HK-2 (cell line): Measurements from ENCODE around the gene SLC25A33.

ENCODE experiments used
- DNase-seq: peaks from one replicate; pipeline ENCODE4 v3.0.0-alpha.2; 2018; ENCODE audit not compliant: unreplicated experiment

The SLC25A33 gene

DNA sequence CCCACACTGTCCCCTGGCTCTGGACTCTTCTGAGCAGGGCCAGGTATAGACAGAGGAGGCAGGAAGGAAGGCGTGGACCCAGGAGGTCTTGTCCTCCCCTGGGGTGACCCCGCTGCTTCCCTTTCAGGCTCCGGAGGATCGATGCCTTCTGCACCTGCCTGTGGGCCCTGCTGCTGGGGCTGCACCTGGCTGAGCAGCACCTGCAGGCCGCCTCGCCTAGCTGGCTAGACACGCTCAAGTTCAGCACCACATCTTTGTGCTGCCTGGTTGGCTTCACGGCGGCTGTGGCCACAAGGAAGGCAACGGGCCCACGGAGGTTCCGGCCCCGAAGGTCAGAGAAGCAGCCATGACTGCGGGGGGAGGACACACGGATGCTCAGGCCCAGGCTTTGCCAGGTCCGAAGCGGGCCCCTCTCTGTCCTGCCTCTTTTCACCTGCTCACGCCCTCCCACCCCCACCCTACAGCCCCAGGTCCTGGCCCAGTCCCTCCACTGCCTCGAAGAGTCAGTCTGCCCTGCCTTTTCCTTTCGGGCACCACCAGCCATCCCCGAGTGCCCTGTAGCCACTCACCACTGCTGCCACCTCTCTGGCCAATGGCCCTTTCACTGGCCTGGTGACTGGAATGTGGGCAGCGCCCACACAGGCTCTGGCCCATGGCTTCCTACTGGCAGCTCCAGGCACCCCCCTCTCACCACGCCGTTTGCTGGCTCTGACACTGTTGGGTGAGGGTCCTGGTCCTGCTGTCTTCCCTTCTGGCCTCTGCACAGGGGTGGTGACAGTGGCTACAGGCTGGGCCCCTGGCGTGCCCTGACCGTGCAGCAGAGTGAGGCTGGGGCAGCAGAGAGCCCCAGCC lies 62.9 kb downstream of the SLC25A33 start:
- no peak for DNase-seq

DNA sequence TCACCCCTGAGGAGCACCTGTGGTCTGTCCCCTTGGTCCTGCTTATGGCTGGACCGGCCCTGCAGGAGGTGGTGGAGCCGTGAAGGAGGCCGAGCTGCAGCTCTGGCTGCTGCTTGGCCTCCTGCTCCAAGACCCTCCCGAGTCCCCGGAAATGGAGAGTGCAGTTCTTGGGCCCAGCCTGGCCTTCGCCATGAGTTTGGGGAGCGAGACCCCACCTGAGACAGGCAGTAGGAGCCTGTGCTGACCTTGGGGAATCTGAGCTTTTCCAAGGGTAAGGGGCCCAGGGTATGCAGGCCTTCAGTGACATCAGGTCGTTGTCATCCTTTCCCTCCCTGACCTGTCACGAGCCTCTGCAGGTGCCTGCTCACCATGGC lies 63.5 kb downstream of the SLC25A33 start:
- DNase-seq: no peak

DNA sequence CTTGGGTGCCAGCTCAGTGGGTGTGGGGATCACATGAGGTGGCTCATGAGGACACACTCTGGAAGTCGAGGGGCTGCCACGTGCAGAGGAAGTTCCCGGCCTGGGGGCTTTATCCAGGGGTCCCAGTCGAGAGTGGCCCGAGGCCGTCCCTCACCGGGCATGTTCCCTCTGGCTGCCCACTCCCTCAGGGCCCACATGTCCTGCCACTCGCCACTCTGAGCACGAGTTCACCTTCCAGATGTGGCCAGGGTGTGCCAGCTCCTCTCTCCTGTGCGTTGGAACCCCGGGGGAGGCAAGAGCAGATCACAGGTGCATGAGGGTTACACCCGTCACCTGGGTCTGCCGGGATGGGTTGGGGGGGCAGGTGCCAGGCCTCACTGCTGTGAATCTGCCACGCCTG lies 64.0 kb downstream of the SLC25A33 start:
- DNase-seq: no peak

DNA sequence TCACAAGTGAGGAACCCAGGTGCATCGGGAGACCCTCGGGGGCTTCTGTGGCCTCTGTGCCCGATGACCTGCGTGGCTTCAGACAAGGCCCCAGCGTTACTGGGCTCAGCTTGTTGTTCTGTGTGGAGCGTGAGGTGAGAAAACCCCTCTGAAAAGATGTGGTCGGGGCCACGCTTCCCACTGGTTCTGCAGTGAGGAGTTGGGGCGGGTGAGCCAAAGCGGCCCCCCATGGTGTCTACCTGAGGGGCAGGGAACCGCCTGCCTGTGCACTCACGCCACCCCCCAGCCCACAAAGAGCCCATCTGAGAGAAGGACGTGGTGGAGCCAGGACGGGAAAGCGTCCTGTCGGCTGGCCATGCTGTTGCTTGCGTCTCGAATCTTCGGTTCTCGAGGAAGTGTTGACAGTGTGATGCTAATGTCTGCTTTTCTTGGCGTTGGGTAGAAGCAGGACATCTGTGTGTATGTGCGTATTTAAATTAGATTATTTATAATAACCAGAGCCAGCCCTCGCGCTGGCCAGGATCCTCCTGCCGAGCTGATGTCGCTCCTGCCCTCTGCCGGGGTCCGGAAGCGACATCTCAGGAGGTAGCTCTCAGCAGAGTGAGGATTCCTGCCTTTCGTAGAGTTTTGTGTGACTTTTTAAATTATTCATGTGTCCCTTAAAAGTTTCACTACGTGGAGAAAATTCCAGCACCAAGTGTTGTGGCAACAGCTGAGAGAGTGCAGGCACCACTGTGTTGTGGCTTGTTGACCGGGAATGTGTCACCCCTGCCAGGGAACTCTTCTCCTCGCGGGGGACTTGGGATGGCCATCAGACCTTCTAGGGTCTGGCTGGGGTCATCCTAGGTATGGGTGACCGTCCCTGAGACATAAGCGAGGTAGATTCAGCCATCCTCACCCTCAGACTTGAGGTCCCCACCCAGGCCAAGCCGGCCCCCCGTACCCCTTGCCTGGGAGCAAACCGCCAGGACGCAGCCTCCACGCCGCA lies 64.8 kb downstream of the SLC25A33 start:
- no peak for DNase-seq

DNA sequence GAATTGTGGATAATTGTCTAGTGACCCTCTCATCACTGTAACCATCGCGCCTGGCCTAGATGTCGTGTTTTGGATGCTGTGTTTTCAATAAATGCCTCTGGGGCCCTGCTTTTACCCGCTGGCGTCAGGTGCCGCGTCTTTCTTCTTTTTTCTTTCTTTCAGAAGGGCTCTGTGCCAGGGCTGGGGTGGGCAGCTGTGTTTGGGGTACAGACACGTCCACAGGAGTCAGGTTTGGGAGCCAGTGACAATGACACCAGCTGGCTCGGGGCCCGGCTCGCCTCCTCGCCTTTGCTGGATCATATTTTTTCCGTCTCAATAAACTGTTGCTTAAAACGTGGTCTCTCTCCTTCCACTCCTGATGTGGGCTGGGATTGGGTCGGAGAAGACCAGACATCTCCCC lies 65.6 kb downstream of the SLC25A33 start:
- DNase-seq: no peak

DNA sequence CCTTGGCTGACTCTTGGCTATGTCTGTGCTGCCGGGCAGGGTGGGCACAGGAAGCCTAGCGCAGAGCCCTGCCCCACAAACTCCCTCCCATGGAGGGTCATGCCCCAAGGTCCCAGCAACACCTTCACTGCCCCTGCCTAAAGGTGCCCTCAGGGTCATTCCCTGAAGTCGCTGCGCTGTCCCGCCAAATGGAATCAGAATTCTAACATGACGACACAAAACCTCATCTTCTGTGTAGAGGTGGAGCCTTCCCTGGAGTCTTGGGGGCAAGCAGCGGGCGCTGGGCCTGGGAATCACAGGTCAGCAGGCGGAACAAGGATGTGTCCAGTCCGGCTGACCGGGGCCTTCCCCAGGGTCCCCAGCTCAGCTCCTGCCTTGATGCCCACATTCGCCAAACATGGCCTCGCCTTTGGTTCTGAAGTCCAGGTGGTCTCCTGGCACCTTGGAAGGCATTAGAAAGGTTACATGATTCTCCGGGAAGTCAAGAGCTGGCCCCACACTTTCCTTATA lies 66.7 kb downstream of the SLC25A33 start:
- DNase-seq: no peak

DNA sequence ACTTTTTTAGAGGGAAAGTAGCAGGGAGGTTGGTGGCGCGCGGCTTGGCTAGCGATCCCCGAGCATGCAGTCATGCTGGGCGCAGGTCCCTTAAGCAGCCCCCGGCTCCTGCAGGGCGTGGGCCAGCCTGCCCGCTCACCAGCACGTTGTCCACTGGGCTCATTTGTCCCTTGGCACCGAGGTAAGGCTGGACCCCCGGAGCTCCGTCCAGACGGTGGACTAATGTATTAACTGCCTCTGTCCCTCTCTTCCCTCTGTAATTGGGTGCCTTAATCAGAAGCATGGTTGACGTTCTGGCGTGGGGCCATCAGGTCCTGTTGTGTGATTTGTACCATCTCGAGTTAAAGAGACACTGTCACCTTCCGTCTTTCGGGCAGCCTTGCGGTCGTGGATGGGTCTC lies 67.2 kb downstream of the SLC25A33 start:
- DNase-seq: no peak

DNA sequence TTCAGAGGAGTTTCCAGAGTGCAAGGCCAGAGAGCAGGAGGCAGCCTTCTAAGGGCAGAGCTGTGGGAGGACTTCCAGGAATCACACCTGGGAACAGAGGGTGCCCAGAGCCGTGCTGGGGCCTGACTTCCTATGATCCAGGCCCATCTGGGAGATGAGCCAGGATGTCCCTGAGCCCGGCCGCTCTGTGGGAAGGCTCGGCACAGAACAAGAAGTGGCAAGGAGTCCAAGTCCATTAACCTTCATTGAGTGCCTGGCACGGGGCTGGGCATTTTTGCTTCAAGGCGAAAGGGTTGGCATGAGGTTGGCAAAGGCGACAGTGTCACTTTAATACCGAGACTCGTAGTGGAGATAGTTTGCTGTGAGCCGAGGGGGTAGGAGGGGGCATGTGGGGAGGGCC lies 67.7 kb downstream of the SLC25A33 start:
- DNase-seq: no peak

DNA sequence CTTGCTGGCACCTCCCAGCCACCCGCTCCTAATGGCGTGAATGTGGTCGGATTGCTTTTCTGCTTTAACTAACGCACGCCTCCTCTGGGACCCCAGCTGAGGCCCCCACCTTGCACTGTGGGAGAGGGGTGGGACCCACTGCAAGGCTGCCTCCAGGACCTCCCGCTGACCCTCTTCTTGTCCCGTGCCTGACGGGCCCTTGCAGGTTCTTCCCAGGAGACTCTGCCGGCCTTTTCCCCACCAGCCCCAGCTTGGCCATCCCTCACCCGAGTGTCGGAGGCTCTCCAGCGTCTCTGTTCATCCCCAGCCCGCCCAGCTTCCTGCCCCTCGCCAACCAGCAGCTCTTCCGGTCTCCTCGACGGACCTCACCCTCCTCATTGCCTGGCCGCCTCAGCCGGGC lies 68.1 kb downstream of the SLC25A33 start:
- no peak for DNase-seq

DNA sequence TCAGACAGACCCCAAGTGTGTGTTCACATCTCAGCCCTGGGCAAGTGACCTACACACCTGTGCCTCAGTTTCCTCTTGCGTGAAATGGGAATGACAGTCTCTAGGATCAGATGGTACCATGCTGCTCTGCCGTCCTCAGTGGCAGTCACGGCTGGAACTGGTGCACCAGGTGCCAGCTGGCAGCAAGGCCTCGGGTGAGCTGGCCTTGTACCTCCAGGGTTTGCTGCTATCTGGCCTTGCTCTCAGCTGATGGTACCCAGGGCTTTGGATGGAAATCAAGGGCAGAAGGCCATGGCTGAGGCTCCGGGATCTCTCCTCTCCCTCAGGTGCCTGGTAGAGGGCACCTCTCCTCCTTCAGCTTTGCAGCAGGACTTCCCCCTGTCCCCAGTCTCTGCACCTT lies 70.7 kb downstream of the SLC25A33 start:
- DNase-seq: no peak

DNA sequence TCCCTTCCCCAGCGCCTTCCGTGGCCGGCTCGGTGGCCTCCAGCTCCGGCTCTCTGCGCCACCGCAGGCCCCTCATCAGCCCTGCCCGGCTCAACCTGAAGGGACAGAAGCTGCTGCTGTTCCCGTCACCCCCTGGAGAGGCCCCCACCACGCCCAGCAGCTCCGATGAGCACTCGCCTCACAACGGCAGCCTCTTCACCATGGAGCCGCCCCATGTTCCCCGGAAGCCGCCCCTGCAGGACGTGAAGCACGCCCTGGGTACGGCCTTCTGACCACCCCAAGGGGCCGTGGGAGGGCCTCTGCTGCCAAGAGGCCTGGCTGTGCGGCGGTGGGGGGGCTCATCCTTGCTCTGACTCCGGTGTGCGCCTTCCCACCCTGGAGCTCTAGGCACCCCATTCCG lies 71.3 kb downstream of the SLC25A33 start:
- DNase-seq: no peak

DNA sequence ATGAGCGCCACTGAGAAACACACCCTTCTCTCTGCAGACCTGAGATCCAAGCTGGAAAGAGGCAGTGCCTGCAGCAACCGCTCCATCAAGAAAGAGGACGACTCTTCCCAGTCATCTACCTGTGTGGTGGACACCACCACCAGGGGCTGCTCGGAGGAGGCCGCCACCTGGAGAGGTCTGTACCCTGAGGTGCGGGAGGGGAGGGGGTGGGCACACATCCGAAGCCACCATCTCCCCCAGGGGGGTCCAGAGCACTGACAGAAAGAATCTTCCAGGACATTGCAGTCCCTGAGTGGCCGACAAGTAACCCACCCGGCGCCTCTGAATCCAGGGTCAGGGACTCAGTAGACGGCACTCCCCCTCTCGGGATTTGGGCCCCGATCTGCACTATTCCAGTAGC lies 72.5 kb downstream of the SLC25A33 start:
- no peak for DNase-seq

DNA sequence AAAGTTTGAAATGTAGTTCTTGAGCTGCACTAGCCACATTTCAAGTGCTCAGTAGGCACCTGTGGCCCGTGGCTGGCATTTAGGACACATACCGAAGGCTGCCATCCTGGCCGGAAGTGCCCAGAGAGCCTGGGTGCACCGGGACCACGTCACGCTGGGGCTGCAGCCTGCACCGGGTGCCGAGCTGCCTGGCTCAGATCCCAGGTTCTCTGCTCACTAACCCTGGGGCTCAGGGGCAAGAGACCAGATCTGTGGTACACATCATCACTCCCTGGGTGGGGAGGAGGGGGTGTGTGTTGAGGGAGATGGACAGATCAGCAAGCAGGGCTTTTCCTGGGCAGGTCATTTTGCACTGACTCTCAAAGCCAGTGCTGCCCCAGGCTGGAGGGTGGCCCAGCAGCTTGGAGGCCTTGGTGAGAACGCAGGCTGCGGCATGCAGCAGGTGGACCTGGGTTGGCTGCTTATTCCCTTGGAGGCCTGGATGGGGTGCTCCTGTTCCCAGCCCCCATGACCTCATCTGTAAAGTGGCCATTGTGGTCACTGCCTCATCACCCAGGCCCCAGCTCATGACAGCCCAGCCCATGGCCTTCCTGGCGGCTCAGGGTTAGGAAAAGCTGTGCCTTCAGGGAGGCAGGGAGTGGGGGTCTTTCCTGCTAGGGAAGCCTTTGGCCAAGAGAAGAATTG lies 73.0 kb downstream of the SLC25A33 start:
- DNase-seq: peak; percentile 49

DNA sequence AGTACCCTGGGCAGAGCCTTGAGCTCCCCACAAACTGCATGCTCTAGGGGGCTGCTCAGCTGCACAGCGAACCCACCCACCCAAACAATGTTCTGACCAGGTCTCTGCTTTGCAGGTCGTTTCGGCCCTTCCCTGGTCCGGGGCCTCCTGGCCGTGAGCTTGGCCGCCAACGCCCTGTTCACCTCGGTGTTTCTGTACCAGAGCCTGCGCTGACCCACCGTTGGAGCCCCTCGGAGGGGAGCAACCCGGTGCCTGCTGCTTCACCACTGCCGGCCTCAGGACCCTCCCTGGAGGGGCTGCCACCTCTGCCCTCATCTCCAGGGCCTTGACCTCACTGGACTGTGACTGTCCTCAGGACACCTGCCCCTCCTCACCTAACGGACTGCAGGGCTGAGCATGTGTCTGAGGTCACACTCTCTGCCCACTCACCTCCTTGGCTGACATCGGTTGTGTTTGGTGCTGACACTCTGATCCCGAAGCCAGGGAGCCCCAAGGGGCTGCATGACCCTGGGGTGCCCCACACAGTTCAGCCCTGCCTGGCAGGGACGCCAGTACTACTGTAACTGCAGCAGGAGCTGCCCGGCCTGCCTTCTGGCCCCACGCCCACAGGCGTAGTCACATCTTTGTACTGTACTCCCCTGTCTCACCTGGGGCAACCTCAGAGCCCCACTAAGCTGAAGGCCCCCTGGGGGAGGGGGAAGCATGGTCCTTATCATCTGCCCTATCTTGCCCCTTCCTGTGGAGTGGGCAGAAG lies 73.8 kb downstream of the SLC25A33 start:
- no peak for DNase-seq

DNA sequence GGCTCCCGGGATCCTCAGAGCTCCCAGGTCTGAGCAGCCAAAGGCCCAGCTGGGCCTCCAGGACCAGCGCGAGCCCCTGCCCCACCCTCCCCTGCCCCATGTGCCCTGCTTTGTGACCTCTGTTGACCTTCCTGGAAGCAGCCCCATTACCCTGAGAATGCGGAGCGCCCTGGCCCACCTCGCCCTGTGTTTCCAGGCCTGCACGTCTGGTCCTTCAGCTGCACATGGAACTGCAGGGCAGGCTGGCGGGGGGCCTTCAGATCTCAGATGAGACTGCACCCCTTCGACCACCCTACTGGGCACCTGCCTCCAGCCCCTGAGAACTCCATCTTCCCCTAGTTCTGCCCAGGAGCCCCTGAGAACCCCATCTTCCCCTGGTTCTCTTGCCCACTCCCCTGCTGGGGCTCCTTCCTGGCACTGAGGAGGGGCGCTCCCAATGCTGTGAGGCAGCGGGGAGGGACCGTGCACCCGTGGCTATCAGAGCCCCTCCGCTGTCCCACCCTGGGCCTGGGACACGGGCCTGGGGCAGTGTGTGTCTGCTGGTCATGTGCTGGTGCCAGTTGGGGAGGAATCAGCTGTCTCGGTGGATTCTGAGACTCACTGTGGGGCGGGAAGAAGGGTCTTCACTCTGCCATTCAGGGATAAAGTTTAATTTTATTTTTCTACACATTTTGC lies 74.5 kb downstream of the SLC25A33 start:
- DNase-seq: no peak

DNA sequence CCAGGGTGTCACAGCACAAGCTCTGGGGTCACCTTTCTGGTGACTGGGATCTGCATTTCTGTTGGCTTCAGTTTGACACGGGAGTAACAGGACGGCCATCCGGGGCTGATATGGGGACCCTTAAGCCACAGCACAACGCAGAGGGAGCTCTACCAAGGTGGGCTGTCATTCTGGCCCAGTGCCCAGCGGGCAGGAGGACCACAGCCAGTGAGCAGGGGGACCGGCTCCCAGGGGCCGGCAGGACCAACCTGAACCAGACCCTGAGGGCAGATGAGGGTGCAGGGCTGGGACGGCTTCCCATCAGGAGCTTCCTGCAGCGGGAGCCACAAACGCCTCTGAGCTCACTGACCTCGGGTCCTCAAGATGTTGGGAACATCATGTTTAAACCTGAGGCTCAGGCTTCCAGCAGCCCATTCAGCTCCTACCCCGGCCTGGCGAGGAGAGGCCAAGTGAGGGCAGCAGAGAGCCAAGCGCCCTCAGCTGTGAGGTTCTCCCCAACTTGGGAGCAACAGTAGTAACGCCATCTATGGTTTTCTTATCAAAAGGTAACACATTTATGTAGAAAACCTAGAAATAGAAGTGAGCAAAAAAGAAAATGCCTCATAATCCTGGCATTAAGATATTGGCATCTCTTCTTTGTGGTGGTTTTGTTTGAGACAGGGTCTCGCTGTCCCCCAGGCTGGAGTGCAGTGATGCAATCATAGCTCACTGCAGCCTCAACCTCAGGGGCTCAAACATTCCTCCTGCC lies 76.2 kb downstream of the SLC25A33 start:
- DNase-seq: peak; percentile 46

DNA sequence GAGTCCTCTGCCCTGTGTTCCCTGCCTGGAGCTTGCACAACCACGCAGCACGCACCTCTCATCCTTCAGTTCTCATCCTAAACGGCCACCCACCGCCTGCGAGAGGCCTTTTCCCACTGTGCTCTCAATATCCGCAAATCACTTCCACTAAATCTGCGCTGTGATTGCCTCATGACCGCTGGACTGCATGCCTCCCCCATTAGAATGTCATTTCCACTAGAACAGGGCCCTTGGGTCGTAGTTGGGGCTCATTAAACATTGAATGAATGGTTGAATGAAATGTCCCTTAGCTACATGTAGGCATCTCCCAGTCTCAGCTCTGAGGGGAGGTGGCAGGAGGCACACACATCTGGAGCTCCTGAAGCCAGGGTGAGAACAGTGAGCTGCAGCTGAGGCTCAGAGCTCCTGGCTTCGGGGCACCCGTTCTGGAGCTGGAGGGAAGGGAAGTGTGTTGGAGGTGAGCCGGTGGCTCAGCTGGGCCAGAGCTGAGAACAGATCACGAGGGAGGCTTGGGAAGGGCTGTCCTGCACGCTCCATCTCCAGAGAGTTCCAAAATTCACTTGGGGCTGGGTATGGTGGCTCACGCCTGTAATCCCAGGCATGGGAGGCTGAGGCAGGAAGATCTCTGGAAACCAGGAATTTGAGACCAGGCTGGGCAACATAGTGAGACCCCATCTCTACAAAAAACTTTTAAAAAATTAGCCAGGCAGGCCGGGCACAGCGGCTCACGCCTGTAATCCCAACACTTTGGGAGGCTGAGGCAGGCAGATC lies 79.8 kb downstream of the SLC25A33 start:
- no peak for DNase-seq

DNA sequence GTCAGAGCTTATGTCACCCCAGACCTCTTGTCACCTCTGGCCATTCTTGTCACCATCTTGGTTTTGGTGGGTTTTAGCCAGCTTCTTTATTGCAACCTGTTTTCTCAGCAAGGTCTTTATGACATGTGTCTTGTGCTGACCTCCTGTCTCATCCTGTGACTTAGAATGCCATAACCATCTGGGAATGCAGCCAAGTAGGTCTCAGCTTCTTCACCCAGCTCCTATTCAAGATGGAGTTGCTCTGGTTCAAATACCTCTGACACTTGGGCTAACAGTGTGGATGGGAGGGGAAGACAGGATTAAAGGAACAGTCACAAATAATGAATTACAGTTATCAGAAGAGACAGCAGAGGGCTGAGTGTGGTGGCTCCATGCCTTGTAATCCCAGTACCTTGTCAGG lies 81.8 kb downstream of the SLC25A33 start:
- DNase-seq: no peak

DNA sequence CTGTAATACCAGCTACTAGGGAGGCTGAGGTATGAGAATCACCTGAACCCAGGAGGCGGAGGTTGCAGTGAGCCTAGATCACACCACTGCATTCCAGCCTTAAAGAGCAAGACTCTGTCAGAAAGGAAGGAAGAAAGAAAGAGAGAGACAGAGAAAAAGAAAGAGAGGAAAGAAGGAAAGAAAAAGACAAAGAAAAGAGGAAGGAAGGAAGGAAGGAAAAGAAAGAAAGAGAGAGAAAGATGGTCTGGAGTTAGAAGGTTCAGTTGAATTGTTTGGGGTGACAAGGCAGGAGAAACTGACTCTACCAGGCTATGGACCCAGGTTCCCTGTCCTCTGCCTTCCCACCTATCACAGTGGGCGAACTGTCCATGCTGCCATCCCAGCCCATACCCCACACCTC lies 84.8 kb downstream of the SLC25A33 start:
- DNase-seq: no peak
